ENCODE data around the gene PACRG. TPM values are rescaled to one million over a fixed set of nuclear protein-coding genes. Genes with fewer than 3 reads are reported as not detected.
"Not testable (repeated sequence)": the region's sequence is repeated elsewhere in the genome, so short reads cannot be mapped to it uniquely, and the experiment has no call there.

The PACRG gene
- under 1 TPM; 0.66 to 0.81 TPM for total RNA-seq
- polyA plus RNA-seq (2013, experiment 1 of 2): 0.48 TPM
- polyA plus RNA-seq (2013, experiment 2 of 2): 0.24 TPM
- 0 to 1.5 (median 0.20) reads per million in 172 experiments for total RNA-seq

DNA sequence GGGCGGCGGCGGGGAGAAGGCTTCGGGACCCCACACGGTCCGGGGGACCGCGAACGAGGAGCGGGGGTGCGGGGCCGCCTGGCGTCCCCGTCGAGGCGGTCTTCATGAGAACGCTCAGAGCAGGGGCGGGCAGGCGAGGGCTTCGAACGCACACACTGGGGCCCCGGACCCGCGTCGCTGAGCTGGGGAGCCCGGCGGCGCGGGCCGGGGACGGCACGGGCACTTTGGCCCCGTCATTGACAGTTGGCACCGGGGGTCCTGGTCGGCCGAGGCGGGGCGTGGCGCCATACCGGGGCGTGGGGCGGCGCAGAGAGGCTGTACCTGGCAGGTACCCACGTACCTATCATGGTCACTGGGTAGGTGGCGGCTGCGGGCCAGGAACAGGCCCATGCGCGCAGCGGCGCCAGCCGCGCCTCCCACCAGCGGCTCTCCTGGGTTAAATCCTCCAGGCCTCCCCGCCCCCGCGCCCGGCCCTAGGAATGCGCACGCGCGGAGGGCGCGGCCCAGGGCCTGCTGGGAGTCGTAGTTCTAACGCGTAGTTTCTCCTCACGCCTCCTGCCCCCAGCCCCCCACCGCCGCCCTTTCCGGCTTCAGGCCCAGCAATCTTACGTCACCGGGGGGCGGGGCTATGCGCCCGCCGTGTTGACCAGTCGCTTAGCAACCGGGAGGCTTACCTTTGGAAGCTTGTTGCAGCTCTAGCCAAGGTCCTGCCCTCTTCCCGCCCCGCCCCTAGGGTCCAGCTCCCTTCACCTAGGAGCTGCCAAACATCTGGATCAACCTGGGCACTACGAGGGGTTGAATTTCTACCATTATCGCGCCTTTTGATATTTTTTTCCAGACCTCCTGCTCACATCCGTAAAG, at the start of gene PACRG, which contains the start of gene PRKN:
Gene PACRG (plus strand): TSS at position 653 of the 861 bp plus-strand sequence.
Gene PRKN (minus strand): TSS at position 445 of the 861 bp plus-strand sequence.
- no peaks in the 10 kb centered on the region for H3K27me3 ChIP-seq (ENCODE audit: control insufficient read depth in 1 of 2, insufficient read depth in 2 of 2, low read length in 2 of 2)
- Mint-ChIP-seq H3K9me3 (peaks cover 2% of the 10 kb centered on the region), H3K4me3 (peak within 1 kb of the TSS; percentile 94), H3K36me3 (ENCODE audit: low read depth) (no peaks in the 10 kb centered on the region), H3K4me1 (ENCODE audit: low read depth) (peaks cover 18% of the 10 kb centered on the region), H3K27me3 (no peaks in the 10 kb centered on the region), H3K27ac (peak within 1 kb of the TSS; percentile 86)
- no peaks in the 10 kb centered on the region for H3K36me3 ChIP-seq (ENCODE audit: insufficient read depth, low read length)
- peak within 1 kb of the TSS; percentile 60 for H3K4me3 ChIP-seq (ENCODE audit: low read length)
- intact Hi-C loops (cut with DNase I, micrococcal nuclease): loop anchor here (5.0 to 10.0 kb wide), 3 partner anchors 685 to 1450 kb away; partner anchors contain the start of gene QKI (in 2 of the 2)
- H3K27ac ChIP-seq (ENCODE audit: low read depth in 1 of 2, low read length in 2 of 2): peak within 1 kb of the TSS; percentile 61 to 82
- TF ChIP-seq CTCF (IDR thresholded peaks at IDR 0.05): no peak
- CTCF ChIA-PET: interaction anchor here (1.6 kb wide), 1 partner anchor 9 kb away, joined by 4 read pairs; no protein-coding TSS in a partner anchor
- no peaks in the 10 kb centered on the region for H3K9me3 ChIP-seq (ENCODE audit: control insufficient read depth in 1 of 2, insufficient read depth in 1 of 2, low read length in 2 of 2)
- H3K4me1 ChIP-seq (ENCODE audit: insufficient read depth, low read length): peaks cover 14% of the 10 kb centered on the region
- peak; percentile 96 to 99 (median 98) for DNase-seq
- POLR2A ChIA-PET: interaction anchor here (0.7 to 1.2 kb wide), 4 partner anchors 11 to 689 kb away, joined by 3 to 5 read pairs (median 4); no protein-coding TSS in a partner anchor
- peak; percentile 95 for ATAC-seq (ENCODE audit: poor library complexity)

DNA sequence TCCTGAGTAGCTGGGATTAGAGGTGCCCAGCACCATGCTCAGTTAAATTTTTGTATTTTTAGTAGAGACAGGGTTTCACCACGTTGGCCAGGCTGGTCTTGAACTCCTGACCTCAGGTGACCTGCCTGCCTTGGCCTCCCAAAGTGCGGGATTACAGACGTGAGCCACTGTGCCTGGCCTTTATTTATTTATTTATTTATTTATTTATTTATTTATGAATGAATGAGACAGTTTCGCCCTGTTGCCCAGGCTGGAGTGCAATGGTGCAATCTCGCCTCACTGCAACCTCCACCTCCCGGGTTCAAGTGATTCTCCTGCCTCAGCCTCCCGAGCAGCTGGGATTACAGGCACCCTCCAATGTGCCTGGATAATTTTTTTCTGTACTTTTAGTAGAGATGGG, 48.9 kb upstream of the PACRG start:
- CTCF ChIA-PET; H3K4me1 Mint-ChIP-seq (ENCODE audit: low read depth); POLR2A ChIA-PET; H3K27ac Mint-ChIP-seq; intact Hi-C loops (cut with DNase I, micrococcal nuclease); H3K4me3 Mint-ChIP-seq; H3K36me3 Mint-ChIP-seq (ENCODE audit: low read depth); DNase-seq; H3K9me3 ChIP-seq (ENCODE audit: control insufficient read depth in 1 of 2, insufficient read depth in 1 of 2, low read length in 2 of 2); ATAC-seq (ENCODE audit: poor library complexity); H3K9me3 Mint-ChIP-seq; H3K27ac ChIP-seq (ENCODE audit: low read depth in 1 of 2, low read length in 2 of 2); H3K27me3 ChIP-seq (ENCODE audit: control insufficient read depth in 1 of 2, insufficient read depth in 2 of 2, low read length in 2 of 2); H3K4me3 ChIP-seq (ENCODE audit: low read length); H3K4me1 ChIP-seq (ENCODE audit: insufficient read depth, low read length); H3K27me3 Mint-ChIP-seq; H3K36me3 ChIP-seq (ENCODE audit: insufficient read depth, low read length): not testable (repeated sequence)

DNA sequence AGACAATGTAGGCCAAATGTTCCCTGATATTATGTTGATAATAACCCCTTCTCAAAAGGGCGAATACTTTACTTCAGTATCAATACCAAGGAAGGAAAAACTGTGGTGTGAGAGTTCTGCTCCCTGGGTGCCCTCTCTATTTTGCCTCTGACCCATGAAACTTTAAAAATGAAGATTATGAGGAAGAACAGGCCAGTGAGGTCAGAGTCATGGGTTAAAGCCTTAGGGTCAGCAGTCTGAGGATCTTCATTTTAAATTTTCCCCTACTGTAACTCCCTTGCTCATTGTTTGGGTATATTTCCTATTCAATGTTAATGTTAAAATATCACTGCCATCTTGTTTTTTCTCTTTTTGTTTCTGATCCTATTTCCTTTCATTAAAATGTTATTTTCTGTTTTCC, 48.1 kb upstream of the PACRG start:
- Mint-ChIP-seq H3K4me3 (no peak overlapping the region), H3K36me3 (ENCODE audit: low read depth) (no peaks in the 10 kb centered on the region), H3K27me3 (no peaks in the 10 kb centered on the region), H3K27ac (no peak overlapping the region), H3K4me1 (ENCODE audit: low read depth) (no peaks in the 10 kb centered on the region), H3K9me3 (no peaks in the 10 kb centered on the region)
- Histone ChIP-seq H3K4me3 (ENCODE audit: low read length) (no peak overlapping the region), H3K4me1 (ENCODE audit: insufficient read depth, low read length) (no peaks in the 10 kb centered on the region), H3K9me3 (ENCODE audit: control insufficient read depth in 1 of 2, insufficient read depth in 1 of 2, low read length in 2 of 2) (no peaks in the 10 kb centered on the region), H3K27ac (ENCODE audit: low read depth in 1 of 2, low read length in 2 of 2) (no peak overlapping the region), H3K36me3 (ENCODE audit: insufficient read depth, low read length) (no peaks in the 10 kb centered on the region), H3K27me3 (ENCODE audit: control insufficient read depth in 1 of 2, insufficient read depth in 2 of 2, low read length in 2 of 2) (no peaks in the 10 kb centered on the region)
- ATAC-seq (ENCODE audit: poor library complexity): no peak
- ChIA-PET POLR2A (no interaction called here), CTCF (no interaction called here)
- intact Hi-C loops (cut with DNase I, micrococcal nuclease): no loop called here
- no peak for DNase-seq
- no peak for TF ChIP-seq CTCF (IDR thresholded peaks at IDR 0.05)
